Neural cell (in vitro differentiated cells): ENCODE results near the gene HOXB6. TPM values are rescaled to one million over a fixed set of nuclear protein-coding genes. Genes with fewer than 3 reads are reported as not detected.

Experiments
- H2AFZ ChIP-seq: fragments of 200-600, 300-800 bp; sonication (generic), shearing (Covaris generic); 2 replicates; pipeline ENCODE4 v1.6.0; 2014; ENCODE audit warnings: low read depth, mild to moderate bottlenecking, antibody characterized with exemption, low read length, moderate library complexity
- H3F3A ChIP-seq: fragments of 200-600 bp; shearing (Covaris generic); 2 replicates; pipeline ENCODE4 v1.6.1; 2016; ENCODE audit warnings: mild to moderate bottlenecking, moderate library complexity, mixed read lengths, antibody characterized with exemption, low read length; ENCODE audit not compliant: insufficient read depth, poor library complexity, severe bottlenecking
- H3K27ac ChIP-seq: fragments of 200-600, 300-800 bp; sonication (generic), shearing (Covaris generic); 2 replicates; pipeline ENCODE4 v1.5.1; 2014; ENCODE audit warnings: mild to moderate bottlenecking, low read length, moderate library complexity
- H3K27me3 ChIP-seq: fragments of 300-800, 200-600 bp; sonication (generic), shearing (Covaris generic); 2 replicates; pipeline ENCODE4 v1.6.0; 2014; ENCODE audit warnings: mild to moderate bottlenecking, low read depth, low read length, moderate library complexity; ENCODE audit not compliant: insufficient read depth
- H3K36me3 ChIP-seq: fragments of 300-800, 200-600 bp; sonication (generic), shearing (Covaris generic); 2 replicates; pipeline ENCODE4 v1.5.1; 2014; ENCODE audit warnings: mild to moderate bottlenecking, antibody characterized with exemption, low read length, moderate library complexity; ENCODE audit not compliant: insufficient read depth
- H3K4me2 ChIP-seq: fragments of 300-800, 200-600 bp; sonication (generic), shearing (Covaris generic); 2 replicates; pipeline ENCODE4 v1.6.0; 2014; ENCODE audit warnings: mild to moderate bottlenecking, low read length
- H3K4me3 ChIP-seq: fragments of 300-800, 200-600 bp; sonication (generic), shearing (Covaris generic); 2 replicates; pipeline ENCODE4 v1.5.1; 2014; ENCODE audit warnings: mild to moderate bottlenecking, low read length, moderate library complexity
- H3K79me2 ChIP-seq: fragments of 200-600 bp; shearing (Covaris generic); replicated peaks from 2 replicates; pipeline ENCODE4 v1.6.0; 2014; ENCODE audit warnings: mild to moderate bottlenecking, low read length, moderate library complexity; ENCODE audit not compliant: insufficient read depth
- H3K9ac ChIP-seq: fragments of 300-800, 200-600 bp; sonication (generic), shearing (Covaris generic); 2 replicates; pipeline ENCODE4 v1.6.1; 2016; ENCODE audit warnings: mild to moderate bottlenecking, low read length, mixed read lengths
- H3K9me2 ChIP-seq: fragments of 200-600 bp; shearing (Covaris generic); 2 replicates; pipeline ENCODE4 v1.6.1; 2016; ENCODE audit warnings: mild to moderate bottlenecking, low read length, mixed read lengths; ENCODE audit not compliant: insufficient read depth
- H3K9me3 ChIP-seq: fragments of 200-600, 300-800 bp; sonication (generic), shearing (Covaris generic); 2 replicates; pipeline ENCODE4 v1.6.1; 2016; ENCODE audit warnings: mild to moderate bottlenecking, mixed run types, low read length, moderate library complexity, mixed read lengths
- H4K20me1 ChIP-seq: fragments of 200-600 bp; shearing (Covaris generic); 2 replicates; pipeline ENCODE4 v1.6.1; 2016; ENCODE audit warnings: mild to moderate bottlenecking, mixed run types; ENCODE audit not compliant: insufficient read depth
- CTCF ChIP-seq: fragments of 450-650 bp; IDR thresholded peaks from 2 replicates; pipeline ENCODE4 v1.5.1; 2014; ENCODE audit warnings: antibody characterized with exemption, mild to moderate bottlenecking, moderate library complexity; ENCODE audit not compliant: poor library complexity, severe bottlenecking
- EP300 ChIP-seq: fragments of 450-650 bp; conservative IDR thresholded peaks from 2 replicates; pipeline ENCODE4 v1.6.1; 2014; ENCODE audit warnings: antibody characterized with exemption, mild to moderate bottlenecking, moderate library complexity; ENCODE audit not compliant: poor library complexity, severe bottlenecking
- EZH2 ChIP-seq: fragments of 200-600, 300-800 bp; shearing (Covaris generic), sonication (generic); IDR thresholded peaks from 2 replicates; pipeline ENCODE4 v1.6.1; 2014; ENCODE audit warnings: antibody characterized with exemption, low read length, borderline replicate concordance, mild to moderate bottlenecking; ENCODE audit not compliant: insufficient read depth, poor library complexity, severe bottlenecking
- MXI1 ChIP-seq: fragments of 450-650 bp; conservative IDR thresholded peaks from 2 replicates; pipeline ENCODE4 v1.6.1; 2014; ENCODE audit warnings: antibody characterized with exemption, mild to moderate bottlenecking; ENCODE audit not compliant: poor library complexity, severe bottlenecking
- POLR2AphosphoS5 ChIP-seq: IDR thresholded peaks from 2 replicates; pipeline ENCODE4 v1.6.1; 2012
- RAD21 ChIP-seq: fragments of 450-650 bp; conservative IDR thresholded peaks from 2 replicates; pipeline ENCODE4 v1.6.1; 2014; ENCODE audit warnings: antibody characterized with exemption, mild to moderate bottlenecking, moderate library complexity
- REST ChIP-seq: IDR thresholded peaks from 2 replicates; pipeline ENCODE4 v1.6.1; 2012; ENCODE audit warnings: borderline replicate concordance
- SMC3 ChIP-seq: fragments of 450-650 bp; conservative IDR thresholded peaks from 2 replicates; pipeline ENCODE4 v1.6.1; 2014; ENCODE audit warnings: antibody characterized with exemption, mild to moderate bottlenecking, moderate library complexity; ENCODE audit not compliant: poor library complexity
- TAF1 ChIP-seq: IDR thresholded peaks from 2 replicates; pipeline ENCODE4 v1.6.1; 2012; ENCODE audit warnings: low read depth
- polyA plus RNA-seq: library from polyadenylated mRNA; depleted of rRNA; stranded (reverse); fragments of >200 nt; gene quantifications from 2 replicates; pipeline ENCODE4 v1.2.3, GENCODE V29; 2014

Gene HOXB6
- polyA plus RNA-seq, 1 donor from 2014 or later = not detected

GRCh38 chr17:48591255-48592056, 13.3 kb downstream of the HOXB6 start:
- no peaks in the 10 kb centered on the region for H3K9me2 ChIP-seq
- no peaks in the 10 kb centered on the region for H4K20me1 ChIP-seq
- H3K9ac ChIP-seq = no peak overlapping the region
- no peaks in the 10 kb centered on the region for H3K36me3 ChIP-seq
- TF ChIP-seq POLR2AphosphoS5 (no peak), SMC3 (no peak), EP300 (no peak), CTCF (no peak), REST (no peak), TAF1 (no peak), EZH2 (no peak)
- H3F3A ChIP-seq = no peaks in the 10 kb centered on the region
- H3K4me3 ChIP-seq = no peak overlapping the region
- H3K4me2 ChIP-seq = no peak overlapping the region
- H3K79me2 ChIP-seq = no peaks in the 10 kb centered on the region
- H3K27me3 ChIP-seq = peaks cover 100% of the 10 kb centered on the region
- no peaks in the 10 kb centered on the region for H3K9me3 ChIP-seq
- no peak overlapping the region for H3K27ac ChIP-seq
- no peak overlapping the region for H2AFZ ChIP-seq

GRCh38 chr17:48590607-48591161, 14.1 kb downstream of the HOXB6 start:
- Histone ChIP-seq H3K9me3 (peaks cover 7% of the 10 kb centered on the region), H4K20me1 (no peaks in the 10 kb centered on the region)

More at GRCh38 chr17:48590607-48591161, 14.1 kb downstream of the HOXB6 start:
- TF ChIP-seq TAF1 = no peak
- TF ChIP-seq EZH2 = no peak
- TF ChIP-seq MXI1 = no peak
- TF ChIP-seq REST = no peak
- no peak for TF ChIP-seq SMC3
- TF ChIP-seq POLR2AphosphoS5 = no peak
- TF ChIP-seq RAD21 = no peak
- no peak for TF ChIP-seq CTCF
- no peak for TF ChIP-seq EP300
- Histone ChIP-seq H3K36me3 (no peaks in the 10 kb centered on the region), H3K27me3 (peaks cover 100% of the 10 kb centered on the region), H3K4me3 (no peak overlapping the region), H3K4me2 (no peak overlapping the region), H2AFZ (no peak overlapping the region), H3K9ac (no peak overlapping the region), H3K27ac (no peak overlapping the region), H3K79me2 (no peaks in the 10 kb centered on the region), H3F3A (no peaks in the 10 kb centered on the region), H3K9me2 (no peaks in the 10 kb centered on the region)
